ENCODE results near the gene TSNAX.

The TSNAX gene

GRCh38 chr1:231602673-231602984, 74.2 kb downstream of the TSNAX start:
- DNase-seq (ENCODE audit: low spot score) = no peak

- no peak for DNase-seq (ENCODE audit: low spot score)
Observed at GRCh38 chr1:231603598-231604275, 75.3 kb downstream of the TSNAX start.

GRCh38 chr1:231604276-231604621, 75.8 kb downstream of the TSNAX start:
- no peak for DNase-seq (ENCODE audit: low spot score)

GRCh38 chr1:231605149-231606100, 77.0 kb downstream of the TSNAX start:
- no peak for DNase-seq (ENCODE audit: low spot score)

- DNase-seq (ENCODE audit: low spot score) = no peak
Observed at GRCh38 chr1:231606712-231607111, 78.2 kb downstream of the TSNAX start.

- DNase-seq (ENCODE audit: low spot score) = no peak
Observed at GRCh38 chr1:231610388-231610787, 81.9 kb downstream of the TSNAX start.

- DNase-seq (ENCODE audit: low spot score) = no peak
Observed at GRCh38 chr1:231611111-231611510, 82.6 kb downstream of the TSNAX start.

GRCh38 chr1:231611851-231612250, 83.4 kb downstream of the TSNAX start:
- no peak for DNase-seq (ENCODE audit: low spot score)

GRCh38 chr1:231612393-231613089, 84.1 kb downstream of the TSNAX start:
- no peak for DNase-seq (ENCODE audit: low spot score)

- no peak for DNase-seq (ENCODE audit: low spot score)
Observed at GRCh38 chr1:231613419-231614349, 85.2 kb downstream of the TSNAX start.
